Thyroid gland (tissue), 4 donors: ENCODE data around the gene RTN4IP1.

Experiments
- POLR2A ChIP-seq, 2 donors: fragments of 450-650 bp; IDR thresholded peaks; one replicate each; pipeline ENCODE4 v1.6.1; 2017; ENCODE audit warnings: antibody characterized with exemption in 2 of 2, mild to moderate bottlenecking in 2 of 2, moderate library complexity in 1 of 2
- TF ChIP-seq, protein P1 (sequence below), 6 experiments: fragments of 200-600 bp in 3 of 6; fragments of 450-650 bp in 3 of 6; sonication (generic) in 3 of 6; IDR thresholded peaks; one replicate each; pipeline ENCODE4 v1.5.1; 2016 to 2019; ENCODE audit warnings: antibody characterized with exemption in 6 of 6, mild to moderate bottlenecking in 2 of 6, inconsistent platforms in 1 of 6, moderate library complexity in 1 of 6

DNA sequence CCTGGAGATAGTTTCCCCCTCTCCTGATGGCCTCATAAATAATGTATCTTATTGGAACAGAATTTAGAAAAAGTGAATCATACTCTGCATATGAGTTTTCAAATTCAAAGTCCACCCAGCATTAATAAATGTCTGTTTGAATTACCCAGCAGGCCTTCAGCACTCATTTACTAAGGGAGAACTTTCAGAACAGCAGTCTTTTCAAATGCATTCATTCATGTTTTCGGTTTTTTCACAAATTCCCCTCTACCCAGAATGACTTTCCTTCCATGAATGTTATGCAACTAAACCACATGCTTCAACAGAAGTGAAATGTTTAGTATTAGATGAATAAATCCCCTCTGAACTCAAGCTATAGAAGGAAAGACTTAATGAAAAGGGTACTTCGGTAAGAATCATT, 92.4 kb downstream of the RTN4IP1 start:
- TF ChIP-seq, protein P1, sequence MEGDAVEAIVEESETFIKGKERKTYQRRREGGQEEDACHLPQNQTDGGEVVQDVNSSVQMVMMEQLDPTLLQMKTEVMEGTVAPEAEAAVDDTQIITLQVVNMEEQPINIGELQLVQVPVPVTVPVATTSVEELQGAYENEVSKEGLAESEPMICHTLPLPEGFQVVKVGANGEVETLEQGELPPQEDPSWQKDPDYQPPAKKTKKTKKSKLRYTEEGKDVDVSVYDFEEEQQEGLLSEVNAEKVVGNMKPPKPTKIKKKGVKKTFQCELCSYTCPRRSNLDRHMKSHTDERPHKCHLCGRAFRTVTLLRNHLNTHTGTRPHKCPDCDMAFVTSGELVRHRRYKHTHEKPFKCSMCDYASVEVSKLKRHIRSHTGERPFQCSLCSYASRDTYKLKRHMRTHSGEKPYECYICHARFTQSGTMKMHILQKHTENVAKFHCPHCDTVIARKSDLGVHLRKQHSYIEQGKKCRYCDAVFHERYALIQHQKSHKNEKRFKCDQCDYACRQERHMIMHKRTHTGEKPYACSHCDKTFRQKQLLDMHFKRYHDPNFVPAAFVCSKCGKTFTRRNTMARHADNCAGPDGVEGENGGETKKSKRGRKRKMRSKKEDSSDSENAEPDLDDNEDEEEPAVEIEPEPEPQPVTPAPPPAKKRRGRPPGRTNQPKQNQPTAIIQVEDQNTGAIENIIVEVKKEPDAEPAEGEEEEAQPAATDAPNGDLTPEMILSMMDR (IDR thresholded peaks at IDR 0.05) = no peak
- no peak for TF ChIP-seq POLR2A (IDR thresholded peaks at IDR 0.05)
